Esophagus (tissue), 2 donors: ENCODE measurements around the gene ARHGAP26. TPM values are rescaled to one million over a fixed set of nuclear protein-coding genes. Genes with fewer than 3 reads are reported as not detected.

Experiments
- H3K27ac ChIP-seq, 2 donors: one replicate each; pipeline ENCODE4 v1.5.1; 2013; ENCODE audit warnings: low read depth in 2 of 2, mild to moderate bottlenecking in 2 of 2, inconsistent platforms in 1 of 2, low read length in 1 of 2, moderate library complexity in 1 of 2
- H3K27me3 ChIP-seq, 2 donors: one replicate each; pipeline ENCODE4 v1.6.1; 2013; ENCODE audit warnings: low read length in 2 of 2, control low read depth in 1 of 2, mild to moderate bottlenecking in 1 of 2; ENCODE audit not compliant: insufficient read depth in 2 of 2, control insufficient read depth in 1 of 2
- H3K36me3 ChIP-seq, 2 donors: one replicate each; pipeline ENCODE4 v1.6.1; 2013; ENCODE audit warnings: low read length in 1 of 2; ENCODE audit not compliant: control insufficient read depth in 2 of 2, insufficient read depth in 2 of 2
- H3K4me1 ChIP-seq, 2 donors: one replicate each; pipeline ENCODE4 v1.6.1; 2013; ENCODE audit warnings: low read length in 1 of 2; ENCODE audit not compliant: control insufficient read depth in 2 of 2, insufficient read depth in 2 of 2
- H3K4me3 ChIP-seq, 2 donors: one replicate each; pipeline ENCODE4 v1.5.1; 2013; ENCODE audit warnings: low read length in 2 of 2, mild to moderate bottlenecking in 2 of 2, low read depth in 1 of 2, moderate library complexity in 1 of 2
- H3K9me3 ChIP-seq, 2 donors: one replicate each; pipeline ENCODE4 v1.6.1; 2013; ENCODE audit warnings: mild to moderate bottlenecking in 2 of 2, low read depth in 1 of 2, low read length in 1 of 2, moderate library complexity in 1 of 2; ENCODE audit not compliant: control insufficient read depth in 2 of 2, insufficient read depth in 1 of 2
- WGBS, 2 donors: extraction: QIAGEN DNeasy Blood & Tissue Kit; methylation state at CpG; one replicate each; pipeline ENCODE4 v1.1.7; 2013; 5-methylcytosine and 5-hydroxymethylcytosine counted together
- polyA plus RNA-seq, 2 donors: library from polyadenylated mRNA; stranded (reverse); fragments of 200-250 nt; gene quantifications; one replicate each; pipeline ENCODE4 v1.2.3, GENCODE V29; 2013
- donor health status: healthy with polysubstance abuse.
- donor health status: Bipolar disorder and iron deficiency.

ARHGAP26 gene
- polyA plus RNA-seq, 2 donors, result 3.1 to 3.6 TPM

DNA sequence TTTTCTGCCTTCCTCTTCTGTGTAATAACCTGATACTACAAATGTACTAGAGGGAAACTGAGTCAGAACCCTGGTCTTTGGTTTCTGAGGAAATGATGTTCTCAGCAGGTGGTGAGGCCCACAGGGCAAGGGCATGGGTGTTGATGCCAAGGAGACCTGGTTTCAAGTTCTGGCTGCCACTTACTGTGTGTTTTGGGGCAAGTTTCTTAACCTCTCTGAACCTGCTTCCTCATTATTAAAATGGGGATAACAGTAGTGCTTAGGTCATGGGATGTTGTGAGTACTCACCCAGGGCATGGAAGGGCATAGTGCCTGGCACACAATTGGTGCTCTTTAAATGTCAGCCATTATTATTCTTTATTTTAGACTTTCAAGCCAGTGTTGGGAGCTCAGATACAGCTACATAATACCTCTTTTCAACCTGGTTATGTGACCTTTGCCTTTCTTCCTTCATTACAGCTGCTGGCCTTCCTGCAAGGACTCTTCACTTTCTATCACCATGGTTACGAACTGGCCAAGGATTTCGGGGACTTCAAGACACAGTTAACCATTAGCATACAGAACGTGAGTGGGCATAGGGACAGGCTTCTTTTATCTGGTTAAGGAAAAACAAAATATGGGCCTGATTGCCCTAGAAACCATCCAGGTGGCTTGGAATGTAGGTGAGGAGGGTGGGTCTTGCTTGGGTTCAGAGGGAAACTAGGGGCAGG is 131.5 kb downstream of the ARHGAP26 start:
- peaks cover 5 to 6% of the 10 kb centered on the region in 2 donors for H3K36me3 ChIP-seq
- WGBS, 2 donors, result 84 to 90% methylated on average over 3 of the region's 3 CpGs
- no peak overlapping the region for H3K27ac ChIP-seq
- H3K27me3 ChIP-seq, result no peaks in the 10 kb centered on the region
- H3K9me3 ChIP-seq, result no peaks in the 10 kb centered on the region
- no peaks in the 10 kb centered on the region for H3K4me1 ChIP-seq
- no peak overlapping the region for H3K4me3 ChIP-seq

GRCh38 chr5:142902186-142902965 is 132.2 kb downstream of the ARHGAP26 start:
- Histone ChIP-seq H3K9me3 (no peaks in the 10 kb centered on the region), H3K4me1 (no peaks in the 10 kb centered on the region), H3K4me3 (no peak overlapping the region), H3K27ac (no peak overlapping the region), H3K36me3 (peaks cover 5 to 9% of the 10 kb centered on the region in 2 donors), H3K27me3 (no peaks in the 10 kb centered on the region)
- 82 to 83% methylated on average over 10 of the region's 10 CpGs for WGBS, 2 donors

DNA sequence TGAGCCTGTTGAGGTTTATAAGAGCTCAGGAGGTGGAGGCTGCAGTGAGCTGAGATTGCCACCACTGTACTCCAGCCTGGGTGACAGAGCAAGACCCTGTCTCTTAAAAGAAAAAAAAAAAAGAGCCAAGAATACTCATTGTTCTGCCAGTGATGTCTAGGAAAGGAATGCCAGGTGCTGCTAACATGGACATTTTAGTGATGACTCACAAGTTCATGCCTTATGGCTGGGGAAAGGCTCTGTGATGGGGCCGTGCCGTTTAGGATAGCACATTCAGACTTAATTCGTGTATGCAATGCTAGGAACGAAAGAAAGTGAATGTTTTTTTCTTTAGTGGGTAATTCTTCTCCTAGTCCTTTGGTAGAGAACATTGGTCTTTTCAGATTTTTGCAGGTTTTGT is 134.2 kb downstream of the ARHGAP26 start:
- no peak overlapping the region for H3K4me3 ChIP-seq
- no peaks in the 10 kb centered on the region for H3K4me1 ChIP-seq
- H3K36me3 ChIP-seq, result peaks cover 9 to 11% of the 10 kb centered on the region in 2 donors
- no peak overlapping the region for H3K27ac ChIP-seq
- WGBS, 2 donors, result 79 to 88% methylated on average over 4 of the region's 4 CpGs
- no peaks in the 10 kb centered on the region for H3K27me3 ChIP-seq
- H3K9me3 ChIP-seq, result no peaks in the 10 kb centered on the region

DNA sequence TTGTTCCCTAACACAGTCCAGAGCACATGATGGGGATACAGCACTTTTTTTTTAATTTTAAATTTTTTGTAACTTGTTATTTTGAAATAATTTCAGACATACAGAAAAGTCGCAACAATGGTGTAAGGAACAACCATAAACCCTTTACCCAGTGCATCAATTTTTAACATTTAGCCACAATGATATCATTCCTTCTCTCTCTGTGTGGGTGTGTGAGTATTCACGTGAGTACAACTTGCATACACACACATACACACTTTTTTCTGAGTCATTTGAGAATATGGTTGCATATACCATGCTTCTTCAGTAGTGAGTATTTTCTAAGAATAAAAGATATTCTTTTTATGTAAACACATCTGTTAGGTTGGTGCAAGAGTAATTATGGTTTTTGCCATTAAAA is 135.2 kb downstream of the ARHGAP26 start:
- 90% methylated on average over 2 of the region's 2 CpGs for WGBS, 2 donors
- H3K9me3 ChIP-seq, result no peaks in the 10 kb centered on the region
- peaks cover 9 to 11% of the 10 kb centered on the region in 2 donors for H3K36me3 ChIP-seq
- no peaks in the 10 kb centered on the region for H3K4me1 ChIP-seq
- no peak overlapping the region for H3K4me3 ChIP-seq
- no peaks in the 10 kb centered on the region for H3K27me3 ChIP-seq
- no peak overlapping the region for H3K27ac ChIP-seq

DNA sequence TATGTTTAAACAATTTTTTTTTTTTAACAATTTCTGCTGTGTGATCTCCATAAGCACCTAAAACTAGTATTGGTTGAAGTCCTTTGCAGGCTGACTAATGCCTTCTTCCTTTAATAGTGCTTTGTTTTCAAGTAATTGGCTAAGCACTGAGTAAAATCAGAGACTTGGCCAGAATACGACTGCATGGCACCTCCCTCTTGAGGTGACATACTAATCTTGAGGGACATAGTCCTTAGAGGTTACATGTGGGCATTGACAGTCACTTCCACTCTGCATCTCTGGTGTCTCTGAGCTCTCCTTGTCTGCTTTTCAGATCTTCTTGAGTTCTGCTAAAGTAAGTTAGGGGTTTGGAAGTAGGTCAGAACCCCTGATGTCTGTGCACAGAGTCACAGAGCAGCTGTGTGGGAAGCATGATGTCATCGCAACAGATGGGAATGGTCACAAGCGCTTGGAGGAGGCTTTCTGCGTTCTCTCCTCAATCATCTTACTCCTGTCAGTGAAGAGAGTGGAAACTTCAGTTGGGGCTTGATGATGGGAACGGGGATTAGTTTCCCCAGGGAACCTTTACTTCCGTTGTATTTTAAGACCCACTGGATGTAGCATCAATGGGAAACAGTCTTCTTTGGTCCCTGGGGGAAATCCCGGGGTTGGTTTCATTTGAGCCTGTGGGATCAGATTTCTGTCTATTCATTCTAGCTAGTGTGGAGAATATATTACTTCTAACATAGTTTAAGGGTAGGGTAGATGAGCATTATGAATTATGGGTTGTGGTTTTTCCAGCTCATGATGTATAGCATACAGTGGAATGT is 136.9 kb downstream of the ARHGAP26 start:
- Histone ChIP-seq H3K4me3 (no peak overlapping the region), H3K27me3 (no peaks in the 10 kb centered on the region), H3K9me3 (no peaks in the 10 kb centered on the region), H3K27ac (peak overlapping the region in 1 of 2 donors; percentile 11), H3K4me1 (no peaks in the 10 kb centered on the region), H3K36me3 (peaks cover 8 to 9% of the 10 kb centered on the region in 2 donors)
- WGBS, 2 donors, result 69 to 77% methylated on average over 7 of the region's 7 CpGs

GRCh38 chr5:142908659-142909058 is 138.5 kb downstream of the ARHGAP26 start:
- WGBS, 2 donors, result 90 to 91% methylated on average over 3 of the region's 3 CpGs
- peaks cover 7 to 11% of the 10 kb centered on the region in 2 donors for H3K36me3 ChIP-seq
- no peaks in the 10 kb centered on the region for H3K9me3 ChIP-seq

DNA sequence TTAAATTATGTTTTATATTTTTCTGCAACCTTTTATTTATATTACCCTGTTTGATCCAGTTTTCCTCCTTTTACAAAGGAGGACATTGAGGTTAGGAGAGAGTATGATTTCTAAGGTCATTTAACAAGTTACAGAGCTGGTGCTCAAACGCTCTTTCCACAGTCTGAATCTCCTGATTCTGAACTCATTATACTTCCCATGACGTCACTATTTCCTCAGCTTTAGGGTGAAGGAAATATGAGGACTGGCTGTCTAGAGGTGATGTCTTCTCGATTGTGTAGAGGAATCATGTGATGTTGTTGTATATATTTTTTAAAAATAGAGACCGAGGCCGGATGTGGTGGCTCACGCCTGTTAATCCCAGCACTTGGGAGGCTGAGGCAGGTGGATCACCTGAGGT is 140.0 kb downstream of the ARHGAP26 start:
- Histone ChIP-seq H3K27ac (no peak overlapping the region), H3K4me1 (no peaks in the 10 kb centered on the region), H3K36me3 (peaks cover 5 to 11% of the 10 kb centered on the region in 2 donors), H3K9me3 (no peaks in the 10 kb centered on the region), H3K27me3 (no peaks in the 10 kb centered on the region), H3K4me3 (no peak overlapping the region)
- WGBS, 2 donors, result 90% methylated on average over 6 of the region's 6 CpGs

More at GRCh38 chr5:142908659-142909058, 138.5 kb downstream of the ARHGAP26 start:
- Histone ChIP-seq H3K4me3 (no peak overlapping the region), H3K27ac (no peak overlapping the region), H3K4me1 (no peaks in the 10 kb centered on the region), H3K27me3 (no peaks in the 10 kb centered on the region)

DNA sequence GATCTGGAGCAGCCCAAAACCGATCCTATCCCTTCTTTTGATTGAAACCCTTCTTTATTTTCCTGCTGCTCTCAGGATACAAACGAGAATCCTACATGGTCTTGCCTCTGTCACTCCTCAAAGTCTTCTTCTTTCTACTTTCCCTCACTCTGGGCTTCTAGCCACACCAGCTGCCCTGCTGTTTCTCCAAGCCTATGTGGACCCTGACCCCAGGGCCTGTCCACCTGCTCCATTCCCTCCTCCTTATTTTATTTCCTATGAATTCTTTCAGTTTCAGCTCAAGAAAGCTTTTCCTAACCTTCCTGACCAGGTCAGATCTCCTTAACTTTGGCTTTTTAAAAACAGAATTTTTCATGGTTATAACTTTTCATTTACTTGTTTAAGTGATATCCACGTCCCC is 141.0 kb downstream of the ARHGAP26 start:
- WGBS, 2 donors, result 80 to 91% methylated on average over 3 of the region's 3 CpGs
- Histone ChIP-seq H3K9me3 (no peaks in the 10 kb centered on the region), H3K4me1 (no peaks in the 10 kb centered on the region), H3K4me3 (no peak overlapping the region), H3K36me3 (peaks cover 5 to 11% of the 10 kb centered on the region in 2 donors), H3K27ac (no peak overlapping the region), H3K27me3 (no peaks in the 10 kb centered on the region)

- peaks cover 5 to 11% of the 10 kb centered on the region in 2 donors for H3K36me3 ChIP-seq
- H3K27ac ChIP-seq, result no peak overlapping the region
- no peaks in the 10 kb centered on the region for H3K4me1 ChIP-seq
- H3K9me3 ChIP-seq, result no peaks in the 10 kb centered on the region
- no peak overlapping the region for H3K4me3 ChIP-seq
- no peaks in the 10 kb centered on the region for H3K27me3 ChIP-seq
These were observed 141.6 kb downstream of the ARHGAP26 start for GRCh38 chr5:142911775-142912174.
